ENCODE measurements around the gene GBE1.
"Not testable (repeated sequence)": the region's sequence is repeated elsewhere in the genome, so short reads cannot be mapped to it uniquely, and the experiment has no call there.

The GBE1 gene

GRCh38 chr3:81752604-81753003 lies 8.8 kb downstream of the GBE1 start:
- DNase-seq, result no peak

- DNase-seq, result no peak
These were observed 12.2 kb downstream of the GBE1 start for GRCh38 chr3:81749265-81749664.

GRCh38 chr3:81747280-81747679 lies 14.2 kb downstream of the GBE1 start:
- DNase-seq, result not testable (repeated sequence)

- no peak for DNase-seq
These were observed 17.1 kb downstream of the GBE1 start for GRCh38 chr3:81744366-81744765.

- no peak for DNase-seq
These were observed 18.1 kb downstream of the GBE1 start for GRCh38 chr3:81743096-81744025.

- no peak for DNase-seq
These were observed 18.9 kb downstream of the GBE1 start for GRCh38 chr3:81742581-81742980.

- no peak for DNase-seq
These were observed 20.2 kb downstream of the GBE1 start for GRCh38 chr3:81741216-81741615.

GRCh38 chr3:81740731-81741130 lies 20.7 kb downstream of the GBE1 start:
- DNase-seq, result no peak

GRCh38 chr3:81735334-81735733 lies 26.1 kb downstream of the GBE1 start:
- no peak for DNase-seq

GRCh38 chr3:81734742-81735141 lies 26.7 kb downstream of the GBE1 start:
- DNase-seq, result no peak

GRCh38 chr3:81732642-81733041 lies 28.8 kb downstream of the GBE1 start:
- no peak for DNase-seq

GRCh38 chr3:81728766-81729544 lies 32.5 kb downstream of the GBE1 start:
- no peak for DNase-seq

GRCh38 chr3:81726735-81727134 lies 34.7 kb downstream of the GBE1 start:
- no peak for DNase-seq

- DNase-seq, result no peak
These were observed 35.3 kb downstream of the GBE1 start for GRCh38 chr3:81726132-81726531.

GRCh38 chr3:81723732-81724313 lies 37.6 kb downstream of the GBE1 start:
- no peak for DNase-seq

- no peak for DNase-seq
These were observed 43.1 kb downstream of the GBE1 start for GRCh38 chr3:81718311-81718710.

GRCh38 chr3:81716870-81717509 lies 44.5 kb downstream of the GBE1 start:
- no peak for DNase-seq

GRCh38 chr3:81713031-81713430 lies 48.4 kb downstream of the GBE1 start:
- no peak for DNase-seq

GRCh38 chr3:81709606-81710005 lies 51.8 kb downstream of the GBE1 start:
- no peak for DNase-seq

GRCh38 chr3:81707996-81708395 lies 53.4 kb downstream of the GBE1 start:
- no peak for DNase-seq

- DNase-seq, result no peak
These were observed 59.3 kb downstream of the GBE1 start for GRCh38 chr3:81702126-81702525.

- no peak for DNase-seq
These were observed 61.7 kb downstream of the GBE1 start for GRCh38 chr3:81699536-81700320.

Measured in NCI-H1105 (cell line).